Epithelial cell of esophagus (primary cell): ENCODE data around the gene FBLN2.
A peak's percentile ranks its signal among the peaks of the same experiment; 100 is the strongest.
"Not testable (repeated sequence)": the region's sequence is repeated elsewhere in the genome, so short reads cannot be mapped to it uniquely, and the experiment has no call there.

Source experiments
- DNase-seq: peaks from one replicate; pipeline ENCODE4 v3.0.0; 2010; ENCODE audit warnings: low read depth
- H3K4me3 ChIP-seq: 2 replicates; pipeline ENCODE4 v1.5.1; 2011; ENCODE audit warnings: mild to moderate bottlenecking, low read length, control low read depth
- TF ChIP-seq, protein P1 (sequence below): IDR thresholded peaks from 2 replicates; pipeline ENCODE4 v1.5.1; 2011; ENCODE audit warnings: low read depth, mild to moderate bottlenecking, low read length, control low read depth, inconsistent platforms; ENCODE audit not compliant: insufficient read depth; ENCODE audit errors: missing control alignments

The FBLN2 gene

GRCh38 chr3:13520326-13520880, 28.5 kb upstream of the FBLN2 start:
- no peak for DNase-seq
- TF ChIP-seq, protein P1, sequence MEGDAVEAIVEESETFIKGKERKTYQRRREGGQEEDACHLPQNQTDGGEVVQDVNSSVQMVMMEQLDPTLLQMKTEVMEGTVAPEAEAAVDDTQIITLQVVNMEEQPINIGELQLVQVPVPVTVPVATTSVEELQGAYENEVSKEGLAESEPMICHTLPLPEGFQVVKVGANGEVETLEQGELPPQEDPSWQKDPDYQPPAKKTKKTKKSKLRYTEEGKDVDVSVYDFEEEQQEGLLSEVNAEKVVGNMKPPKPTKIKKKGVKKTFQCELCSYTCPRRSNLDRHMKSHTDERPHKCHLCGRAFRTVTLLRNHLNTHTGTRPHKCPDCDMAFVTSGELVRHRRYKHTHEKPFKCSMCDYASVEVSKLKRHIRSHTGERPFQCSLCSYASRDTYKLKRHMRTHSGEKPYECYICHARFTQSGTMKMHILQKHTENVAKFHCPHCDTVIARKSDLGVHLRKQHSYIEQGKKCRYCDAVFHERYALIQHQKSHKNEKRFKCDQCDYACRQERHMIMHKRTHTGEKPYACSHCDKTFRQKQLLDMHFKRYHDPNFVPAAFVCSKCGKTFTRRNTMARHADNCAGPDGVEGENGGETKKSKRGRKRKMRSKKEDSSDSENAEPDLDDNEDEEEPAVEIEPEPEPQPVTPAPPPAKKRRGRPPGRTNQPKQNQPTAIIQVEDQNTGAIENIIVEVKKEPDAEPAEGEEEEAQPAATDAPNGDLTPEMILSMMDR: no peak
- no peak overlapping the region for H3K4me3 ChIP-seq

DNA sequence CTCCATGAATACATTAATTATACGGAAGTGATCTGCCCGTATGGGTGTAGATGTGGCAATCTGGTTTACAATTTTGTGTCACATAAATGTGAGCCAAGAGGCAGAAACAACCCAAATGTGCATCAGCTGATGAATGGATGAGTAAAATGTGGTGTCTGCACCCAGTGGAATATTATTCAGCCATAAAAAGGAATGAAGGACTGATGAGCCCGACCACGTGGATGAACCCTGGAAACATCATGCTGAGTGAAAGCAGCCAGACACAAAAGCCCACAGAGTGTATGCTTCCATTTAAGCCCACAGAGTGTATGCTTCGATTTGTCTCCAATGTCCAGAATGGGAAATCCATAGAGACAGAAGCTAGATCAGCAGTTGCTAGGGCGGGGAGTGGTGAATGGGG, 27.6 kb upstream of the FBLN2 start:
- TF ChIP-seq, protein P1: no peak
- H3K4me3 ChIP-seq: no peak overlapping the region
- no peak for DNase-seq

- DNase-seq, H3K4me3 ChIP-seq: not testable (repeated sequence)
Observed at GRCh38 chr3:13521749-13522148, 27.2 kb upstream of the FBLN2 start.

DNA sequence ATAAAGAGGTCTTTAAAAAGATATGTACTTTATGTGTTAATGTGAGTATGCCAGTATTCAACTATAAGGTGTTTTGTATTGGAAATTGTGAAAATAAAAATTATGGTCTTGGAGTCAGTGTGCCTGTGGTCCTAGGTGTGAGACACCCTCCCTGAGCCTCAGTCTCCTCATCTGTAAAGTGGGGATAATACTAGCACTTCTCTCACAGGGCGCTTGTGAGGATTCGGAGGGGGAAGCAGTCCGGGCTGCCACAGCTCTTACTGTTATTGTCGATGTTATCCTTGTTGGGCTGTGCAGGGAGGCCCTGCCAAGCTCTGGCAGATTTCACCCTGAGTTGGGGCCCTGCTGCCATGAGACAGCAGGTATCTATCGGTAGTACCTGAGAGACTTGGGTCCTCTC, 26.7 kb upstream of the FBLN2 start:
- DNase-seq: no peak
- no peak overlapping the region for H3K4me3 ChIP-seq
- TF ChIP-seq, protein P1: no peak

DNA sequence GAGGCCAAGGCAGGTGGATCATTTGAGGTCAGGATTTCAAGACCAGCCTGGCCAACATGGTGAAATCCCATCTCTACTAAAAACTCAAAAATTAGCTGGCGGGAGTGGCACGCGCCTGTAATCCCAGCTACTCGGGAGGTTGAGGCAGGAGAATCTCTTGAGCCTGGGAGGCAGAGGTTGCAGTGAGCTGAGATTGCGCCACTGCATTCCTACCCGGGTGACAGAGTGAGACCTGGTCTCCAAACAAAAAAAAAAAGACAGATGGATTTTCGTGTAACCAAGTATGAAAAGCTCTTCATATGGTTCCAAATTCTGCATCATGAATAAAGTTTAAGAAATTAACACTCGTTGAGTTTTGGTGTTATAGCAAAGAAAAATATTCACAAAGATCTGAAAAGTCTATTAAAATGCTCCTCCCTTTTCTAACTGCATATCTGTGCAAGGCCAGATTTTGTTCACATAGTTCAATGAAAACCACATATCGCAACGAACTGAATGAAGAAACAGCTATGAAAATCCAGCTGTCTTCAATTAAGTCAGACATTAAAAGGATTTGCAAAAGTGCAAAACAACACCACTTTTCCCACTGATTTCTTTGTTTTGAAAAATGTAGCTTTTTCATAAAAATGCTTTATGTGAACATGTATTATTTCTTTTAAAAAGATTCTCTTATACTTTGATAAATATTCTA, 23.8 kb upstream of the FBLN2 start:
- TF ChIP-seq, protein P1: no peak
- DNase-seq: no peak
- no peak overlapping the region for H3K4me3 ChIP-seq

GRCh38 chr3:13525827-13526625, 22.9 kb upstream of the FBLN2 start:
- DNase-seq: peak; percentile 70
- TF ChIP-seq, protein P1: no peak
- H3K4me3 ChIP-seq: no peak overlapping the region

- no peak overlapping the region for H3K4me3 ChIP-seq
- no peak for DNase-seq
- TF ChIP-seq, protein P1: no peak
Observed at GRCh38 chr3:13526626-13526949, 22.3 kb upstream of the FBLN2 start.
